GM12878 (cell line): ENCODE measurements around the gene EIF2B4. TPM values are rescaled to one million over a fixed set of nuclear protein-coding genes. Genes with fewer than 3 reads are reported as not detected.

ENCODE experiments used
- BMI1 ChIP-seq: fragments of 450-650 bp; IDR thresholded peaks from 2 replicates; pipeline ENCODE4 v1.6.1; 2016; ENCODE audit warnings: mild to moderate bottlenecking, moderate library complexity, borderline replicate concordance
- CBX5 ChIP-seq: sonication (generic); IDR thresholded peaks from 2 replicates; pipeline ENCODE4 v1.6.1; 2016; ENCODE audit warnings: low read depth, moderate library complexity, mild to moderate bottlenecking, inconsistent platforms
- CEBPB ChIP-seq, 2 experiments: fragments of 150-350 bp in 1 of 2; IDR thresholded peaks; 2 replicates each; pipeline ENCODE4 v1.6.1; 2012 to 2014; ENCODE audit warnings: low read depth in 2 of 2, low read length in 2 of 2, borderline replicate concordance in 1 of 2, inconsistent platforms in 1 of 2
- FOXM1 ChIP-seq: IDR thresholded peaks from 2 replicates; pipeline ENCODE4 v1.6.1; 2012; ENCODE audit warnings: low read depth, mild to moderate bottlenecking, inconsistent platforms, low read length, moderate library complexity
- HCFC1 ChIP-seq: fragments of 150-350 bp; IDR thresholded peaks from 2 replicates; pipeline ENCODE4 v1.6.1; 2014; ENCODE audit warnings: low read length
- NFYA ChIP-seq: IDR thresholded peaks from 2 replicates; pipeline ENCODE4 v1.6.1; 2011; ENCODE audit warnings: low read depth, mild to moderate bottlenecking, low read length, improper control_type of control experiment, borderline replicate concordance
- NR2F1 ChIP-seq: fragments of 450-650 bp; conservative IDR thresholded peaks from 2 replicates; pipeline ENCODE4 v1.6.1; 2017; ENCODE audit warnings: mild to moderate bottlenecking
- POLR2AphosphoS5 ChIP-seq: IDR thresholded peaks from 2 replicates; pipeline ENCODE4 v1.6.1; 2011; ENCODE audit warnings: mild to moderate bottlenecking, low read length, inconsistent platforms
- RB1 ChIP-seq: fragments of 450-650 bp; formaldehyde crosslinking; IDR thresholded peaks from 2 replicates; pipeline ENCODE4 v1.6.1; 2017; ENCODE audit warnings: mild to moderate bottlenecking, borderline replicate concordance
- SUZ12 ChIP-seq: fragments of 200-600 bp; sonication (generic); IDR thresholded peaks from one replicate; pipeline ENCODE4 v1.6.1; 2018; ENCODE audit warnings: antibody characterized with exemption, mild to moderate bottlenecking; ENCODE audit not compliant: unreplicated experiment
- ZSCAN29 ChIP-seq: fragments of 450-650 bp; IDR thresholded peaks from 2 replicates; pipeline ENCODE4 v1.6.1; 2017; ENCODE audit warnings: mild to moderate bottlenecking, moderate library complexity
- ZZZ3 ChIP-seq: IDR thresholded peaks from 2 replicates; pipeline ENCODE4 v1.6.1; 2011; ENCODE audit warnings: low read depth; ENCODE audit not compliant: control insufficient read depth, insufficient read length
- polyA plus RNA-seq, 11 experiments: library from polyadenylated mRNA; depleted of rRNA in 4 of 11; unstranded in 6 of 11; stranded (reverse) in 5 of 11; fragments of >200 nt; fragmentation: Nextera tagmentation in 4 of 11; fragmentation: Illumina TruSeq in 1 of 11; extraction: Ambion mirVana in 4 of 11; extraction: Trizol in 1 of 11; gene quantifications; 1 replicate in 1 of 11; 2 replicates in 10 of 11; pipeline versions ENCODE4 v1.2.1 to v1.2.3, GENCODE V29; 2011 to 2016; ENCODE audit warnings: inconsistent platforms in 2 of 11, missing spikeins in 2 of 11, low read depth in 1 of 11
- total RNA-seq, 4 experiments: library from RNA; depleted of rRNA in 3 of 4; stranded (reverse); fragments of >200 nt in 3 of 4; fragmentation: Illumina TruSeq in 1 of 4; extraction: Trizol in 1 of 4; gene quantifications; 2 replicates each; pipeline versions ENCODE4 v1.2.1 to v1.2.3, GENCODE V29; 2013 to 2021
- TF ChIP-seq, protein P1 (sequence below): IDR thresholded peaks from 2 replicates; pipeline ENCODE4 v1.6.1; 2011; ENCODE audit warnings: low read depth, mild to moderate bottlenecking, low read length, moderate library complexity, borderline replicate concordance; ENCODE audit errors: extremely low read depth
- TF ChIP-seq, protein P2 (sequence below): fragments of 450-650 bp; IDR thresholded peaks from 2 replicates; pipeline ENCODE4 v1.6.1; 2017; ENCODE audit warnings: antibody characterized with exemption, mild to moderate bottlenecking, moderate library complexity
- TF ChIP-seq, protein P3 (sequence below): IDR thresholded peaks from 2 replicates; pipeline ENCODE4 v1.6.1; 2012; ENCODE audit warnings: improper control_type of control experiment, low read depth, low read length; ENCODE audit not compliant: insufficient replicate concordance
- TF ChIP-seq, protein P4 (sequence below): IDR thresholded peaks from 2 replicates; pipeline ENCODE4 v1.6.1; 2012; ENCODE audit warnings: low read depth, low read length, improper control_type of control experiment

The EIF2B4 gene
- total and polyA plus RNA-seq, 10 of the 15 experiments (the other 5 are each of a cell fraction or from before 2014, with no cell fraction given) = 13.4 to 53.9 (median 27.5) TPM

DNA sequence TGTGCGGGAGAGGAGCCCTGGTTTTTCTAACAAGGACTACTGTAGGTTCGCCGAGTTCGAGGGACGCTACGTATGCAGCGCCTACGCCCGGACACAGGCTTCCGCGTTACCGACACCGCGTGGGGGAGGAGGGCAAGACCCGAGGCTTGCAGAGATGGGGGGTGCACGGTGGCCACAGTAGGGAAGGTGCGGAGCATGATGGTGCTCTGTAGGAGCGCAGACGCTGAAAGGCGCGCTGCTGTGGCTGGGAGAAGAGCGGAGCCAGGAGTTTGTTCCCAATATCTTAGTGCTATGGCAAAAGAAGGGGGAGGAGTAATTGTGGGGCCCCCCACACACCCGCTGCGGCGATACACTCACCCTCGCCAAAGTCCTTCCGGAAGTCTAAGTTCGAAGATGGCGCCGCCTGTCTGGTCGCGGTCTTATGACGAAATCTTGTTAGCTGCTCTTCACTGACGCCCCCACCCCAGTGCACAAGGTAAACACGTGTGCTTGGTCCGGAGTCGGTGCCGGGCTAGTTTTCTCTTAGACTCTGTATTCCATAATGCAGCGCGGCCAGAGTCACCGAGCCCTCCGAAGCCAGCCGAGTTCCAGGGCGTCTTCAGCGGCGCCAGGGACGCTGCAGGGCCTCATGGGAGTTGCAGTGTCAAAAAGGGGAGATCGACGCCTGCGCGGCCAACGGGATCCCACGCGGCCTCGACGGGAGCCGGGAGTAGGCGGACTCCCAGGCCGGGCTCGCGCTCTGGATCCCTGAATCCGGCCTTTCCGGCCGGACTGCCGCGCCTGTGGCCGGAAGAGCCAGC lies 13.6 kb downstream of the EIF2B4 start, which contains the start of gene GTF3C2 (continued):
- TF ChIP-seq, protein P1, sequence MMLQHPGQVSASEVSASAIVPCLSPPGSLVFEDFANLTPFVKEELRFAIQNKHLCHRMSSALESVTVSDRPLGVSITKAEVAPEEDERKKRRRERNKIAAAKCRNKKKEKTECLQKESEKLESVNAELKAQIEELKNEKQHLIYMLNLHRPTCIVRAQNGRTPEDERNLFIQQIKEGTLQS = peak; percentile 49; the same call in 1 of the 2 replicates
- TF ChIP-seq, protein P2, sequence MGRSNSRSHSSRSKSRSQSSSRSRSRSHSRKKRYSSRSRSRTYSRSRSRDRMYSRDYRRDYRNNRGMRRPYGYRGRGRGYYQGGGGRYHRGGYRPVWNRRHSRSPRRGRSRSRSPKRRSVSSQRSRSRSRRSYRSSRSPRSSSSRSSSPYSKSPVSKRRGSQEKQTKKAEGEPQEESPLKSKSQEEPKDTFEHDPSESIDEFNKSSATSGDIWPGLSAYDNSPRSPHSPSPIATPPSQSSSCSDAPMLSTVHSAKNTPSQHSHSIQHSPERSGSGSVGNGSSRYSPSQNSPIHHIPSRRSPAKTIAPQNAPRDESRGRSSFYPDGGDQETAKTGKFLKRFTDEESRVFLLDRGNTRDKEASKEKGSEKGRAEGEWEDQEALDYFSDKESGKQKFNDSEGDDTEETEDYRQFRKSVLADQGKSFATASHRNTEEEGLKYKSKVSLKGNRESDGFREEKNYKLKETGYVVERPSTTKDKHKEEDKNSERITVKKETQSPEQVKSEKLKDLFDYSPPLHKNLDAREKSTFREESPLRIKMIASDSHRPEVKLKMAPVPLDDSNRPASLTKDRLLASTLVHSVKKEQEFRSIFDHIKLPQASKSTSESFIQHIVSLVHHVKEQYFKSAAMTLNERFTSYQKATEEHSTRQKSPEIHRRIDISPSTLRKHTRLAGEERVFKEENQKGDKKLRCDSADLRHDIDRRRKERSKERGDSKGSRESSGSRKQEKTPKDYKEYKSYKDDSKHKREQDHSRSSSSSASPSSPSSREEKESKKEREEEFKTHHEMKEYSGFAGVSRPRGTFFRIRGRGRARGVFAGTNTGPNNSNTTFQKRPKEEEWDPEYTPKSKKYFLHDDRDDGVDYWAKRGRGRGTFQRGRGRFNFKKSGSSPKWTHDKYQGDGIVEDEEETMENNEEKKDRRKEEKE = peak; percentile 85
- TF ChIP-seq, protein P3, sequence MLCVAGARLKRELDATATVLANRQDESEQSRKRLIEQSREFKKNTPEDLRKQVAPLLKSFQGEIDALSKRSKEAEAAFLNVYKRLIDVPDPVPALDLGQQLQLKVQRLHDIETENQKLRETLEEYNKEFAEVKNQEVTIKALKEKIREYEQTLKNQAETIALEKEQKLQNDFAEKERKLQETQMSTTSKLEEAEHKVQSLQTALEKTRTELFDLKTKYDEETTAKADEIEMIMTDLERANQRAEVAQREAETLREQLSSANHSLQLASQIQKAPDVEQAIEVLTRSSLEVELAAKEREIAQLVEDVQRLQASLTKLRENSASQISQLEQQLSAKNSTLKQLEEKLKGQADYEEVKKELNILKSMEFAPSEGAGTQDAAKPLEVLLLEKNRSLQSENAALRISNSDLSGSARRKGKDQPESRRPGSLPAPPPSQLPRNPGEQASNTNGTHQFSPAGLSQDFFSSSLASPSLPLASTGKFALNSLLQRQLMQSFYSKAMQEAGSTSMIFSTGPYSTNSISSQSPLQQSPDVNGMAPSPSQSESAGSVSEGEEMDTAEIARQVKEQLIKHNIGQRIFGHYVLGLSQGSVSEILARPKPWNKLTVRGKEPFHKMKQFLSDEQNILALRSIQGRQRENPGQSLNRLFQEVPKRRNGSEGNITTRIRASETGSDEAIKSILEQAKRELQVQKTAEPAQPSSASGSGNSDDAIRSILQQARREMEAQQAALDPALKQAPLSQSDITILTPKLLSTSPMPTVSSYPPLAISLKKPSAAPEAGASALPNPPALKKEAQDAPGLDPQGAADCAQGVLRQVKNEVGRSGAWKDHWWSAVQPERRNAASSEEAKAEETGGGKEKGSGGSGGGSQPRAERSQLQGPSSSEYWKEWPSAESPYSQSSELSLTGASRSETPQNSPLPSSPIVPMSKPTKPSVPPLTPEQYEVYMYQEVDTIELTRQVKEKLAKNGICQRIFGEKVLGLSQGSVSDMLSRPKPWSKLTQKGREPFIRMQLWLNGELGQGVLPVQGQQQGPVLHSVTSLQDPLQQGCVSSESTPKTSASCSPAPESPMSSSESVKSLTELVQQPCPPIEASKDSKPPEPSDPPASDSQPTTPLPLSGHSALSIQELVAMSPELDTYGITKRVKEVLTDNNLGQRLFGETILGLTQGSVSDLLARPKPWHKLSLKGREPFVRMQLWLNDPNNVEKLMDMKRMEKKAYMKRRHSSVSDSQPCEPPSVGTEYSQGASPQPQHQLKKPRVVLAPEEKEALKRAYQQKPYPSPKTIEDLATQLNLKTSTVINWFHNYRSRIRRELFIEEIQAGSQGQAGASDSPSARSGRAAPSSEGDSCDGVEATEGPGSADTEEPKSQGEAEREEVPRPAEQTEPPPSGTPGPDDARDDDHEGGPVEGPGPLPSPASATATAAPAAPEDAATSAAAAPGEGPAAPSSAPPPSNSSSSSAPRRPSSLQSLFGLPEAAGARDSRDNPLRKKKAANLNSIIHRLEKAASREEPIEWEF = no peak
- TF ChIP-seq CEBPB (IDR thresholded peaks at IDR 0.05; ENCODE audit: borderline replicate concordance in 1 of 2, low read depth in 2 of 2, low read length in 2 of 2) = no peak
- TF ChIP-seq RB1 = no peak; the same call in 1 of the 2 replicates
- TF ChIP-seq NFYA = no peak
- no peak for TF ChIP-seq ZZZ3
- TF ChIP-seq ZSCAN29 = no peak
- no peak for TF ChIP-seq CBX5
- TF ChIP-seq SUZ12 = no peak
- TF ChIP-seq POLR2AphosphoS5 = peak; percentile 83
- peak; percentile 68 for TF ChIP-seq NR2F1
- peak; percentile 81 for TF ChIP-seq HCFC1
- TF ChIP-seq, protein P4, sequence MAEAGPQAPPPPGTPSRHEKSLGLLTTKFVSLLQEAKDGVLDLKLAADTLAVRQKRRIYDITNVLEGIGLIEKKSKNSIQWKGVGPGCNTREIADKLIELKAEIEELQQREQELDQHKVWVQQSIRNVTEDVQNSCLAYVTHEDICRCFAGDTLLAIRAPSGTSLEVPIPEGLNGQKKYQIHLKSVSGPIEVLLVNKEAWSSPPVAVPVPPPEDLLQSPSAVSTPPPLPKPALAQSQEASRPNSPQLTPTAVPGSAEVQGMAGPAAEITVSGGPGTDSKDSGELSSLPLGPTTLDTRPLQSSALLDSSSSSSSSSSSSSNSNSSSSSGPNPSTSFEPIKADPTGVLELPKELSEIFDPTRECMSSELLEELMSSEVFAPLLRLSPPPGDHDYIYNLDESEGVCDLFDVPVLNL = peak; percentile 76
- TF ChIP-seq FOXM1 = no peak
- TF ChIP-seq BMI1 = no peak
